NCI-H226 (cell line): ENCODE results near the gene ZIK1.

Experiments
- DNase-seq: peaks from one replicate; pipeline ENCODE4 v3.0.0-alpha.2; 2015

ZIK1 gene

DNA sequence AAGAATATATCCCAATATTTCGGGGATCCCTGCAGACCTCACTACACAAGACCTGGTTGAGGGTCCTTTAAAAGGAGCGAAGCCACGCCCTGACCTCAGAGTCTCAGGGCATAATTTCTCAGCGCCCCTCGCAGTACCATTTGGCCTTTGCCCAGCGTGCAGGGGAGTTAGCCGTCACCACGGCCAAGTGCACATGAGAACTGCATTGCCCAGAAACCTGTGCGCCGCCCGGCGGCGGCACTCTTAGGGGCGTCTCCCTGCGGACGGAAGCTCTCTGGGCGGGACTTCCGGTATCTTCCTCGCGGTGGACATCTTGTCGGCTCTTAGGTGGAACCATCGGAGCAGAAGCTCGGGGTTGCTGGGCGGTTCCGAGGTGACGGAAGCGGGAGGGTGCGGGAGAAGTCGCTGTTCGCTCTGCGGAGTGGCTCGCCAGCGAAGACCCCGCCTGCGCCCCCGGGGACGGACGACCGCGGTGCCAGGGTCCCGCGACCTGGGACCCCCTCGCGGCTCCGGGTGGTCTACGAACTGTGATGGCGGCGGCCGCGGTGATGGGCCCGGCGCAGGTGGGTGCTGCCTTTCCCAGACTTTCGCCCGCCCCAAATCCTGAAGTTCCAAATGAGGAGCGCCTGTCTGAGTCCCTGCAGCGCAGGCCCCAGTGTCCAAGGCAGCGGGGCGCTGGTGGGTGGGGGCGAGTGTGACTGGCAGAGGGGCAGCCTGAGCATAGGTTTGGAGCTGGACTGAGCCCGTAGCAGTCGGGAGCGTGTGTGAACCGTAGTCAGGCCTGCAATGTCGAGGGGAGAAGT is 30.2 kb downstream of the ZIK1 start, which contains the start of gene ZNF134:
TSS of gene ZNF134 (plus strand) at position 302 of the 803 bp plus-strand sequence. CDS start 5,227 bp downstream, outside the sequence.
- peak; percentile 92 for DNase-seq

DNA sequence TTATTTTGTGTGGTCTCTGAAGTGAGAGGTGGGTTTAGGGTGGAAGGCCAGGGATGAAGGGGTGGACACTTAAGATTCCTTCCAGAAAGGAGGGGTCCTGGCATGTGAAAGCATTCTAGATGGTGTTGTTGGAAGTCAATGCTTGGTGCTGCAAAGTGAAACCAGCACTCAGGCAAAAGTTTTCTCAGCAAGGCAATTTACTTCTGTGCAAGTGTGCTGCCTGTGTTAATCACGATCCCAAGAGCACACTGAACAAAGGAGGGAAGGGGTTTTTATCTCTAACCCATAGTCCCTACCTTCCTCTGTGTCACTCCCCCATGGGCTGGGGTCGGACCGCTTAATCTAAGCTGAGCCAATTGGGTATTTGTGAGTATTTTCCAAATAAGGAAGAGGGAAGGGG is 31.4 kb downstream of the ZIK1 start:
- DNase-seq, result no peak

DNA sequence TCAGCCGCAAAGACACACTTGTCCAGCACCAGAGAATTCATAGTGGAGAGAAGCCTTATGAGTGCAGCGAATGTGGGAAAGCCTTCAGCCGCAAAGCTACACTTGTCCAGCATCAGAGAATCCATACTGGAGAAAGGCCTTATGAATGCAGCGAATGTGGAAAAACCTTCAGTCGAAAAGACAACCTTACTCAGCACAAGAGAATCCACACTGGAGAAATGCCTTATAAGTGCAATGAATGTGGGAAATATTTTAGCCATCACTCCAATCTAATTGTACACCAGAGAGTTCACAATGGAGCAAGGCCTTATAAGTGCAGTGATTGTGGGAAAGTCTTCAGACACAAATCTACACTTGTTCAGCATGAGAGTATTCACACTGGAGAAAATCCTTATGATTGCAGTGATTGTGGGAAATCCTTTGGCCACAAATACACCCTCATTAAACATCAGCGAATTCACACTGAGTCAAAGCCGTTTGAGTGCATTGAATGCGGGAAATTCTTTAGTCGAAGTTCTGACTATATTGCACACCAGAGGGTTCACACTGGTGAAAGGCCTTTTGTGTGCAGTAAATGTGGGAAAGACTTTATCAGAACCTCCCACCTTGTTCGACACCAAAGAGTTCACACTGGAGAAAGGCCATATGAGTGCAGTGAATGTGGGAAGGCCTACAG is 36.9 kb downstream of the ZIK1 start:
- no peak for DNase-seq

DNA sequence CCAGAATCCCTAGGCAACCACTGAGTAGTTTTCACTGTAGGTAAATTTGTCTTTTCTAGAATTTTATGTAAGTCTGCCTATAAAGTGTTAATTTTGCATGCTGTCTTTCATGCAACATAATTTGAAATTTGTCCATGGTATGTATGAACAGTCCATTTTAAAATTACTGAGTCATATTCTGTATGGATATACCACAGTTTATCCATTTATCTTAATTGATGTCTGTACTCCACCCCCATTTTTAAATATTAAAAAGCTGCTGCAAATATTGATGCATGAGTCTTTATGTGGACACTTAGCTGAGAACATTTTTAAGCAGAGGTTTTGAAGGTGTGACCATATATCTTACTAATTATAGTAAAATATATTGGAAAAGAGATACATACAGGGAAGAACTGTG is 39.1 kb downstream of the ZIK1 start:
- DNase-seq, result no peak

DNA sequence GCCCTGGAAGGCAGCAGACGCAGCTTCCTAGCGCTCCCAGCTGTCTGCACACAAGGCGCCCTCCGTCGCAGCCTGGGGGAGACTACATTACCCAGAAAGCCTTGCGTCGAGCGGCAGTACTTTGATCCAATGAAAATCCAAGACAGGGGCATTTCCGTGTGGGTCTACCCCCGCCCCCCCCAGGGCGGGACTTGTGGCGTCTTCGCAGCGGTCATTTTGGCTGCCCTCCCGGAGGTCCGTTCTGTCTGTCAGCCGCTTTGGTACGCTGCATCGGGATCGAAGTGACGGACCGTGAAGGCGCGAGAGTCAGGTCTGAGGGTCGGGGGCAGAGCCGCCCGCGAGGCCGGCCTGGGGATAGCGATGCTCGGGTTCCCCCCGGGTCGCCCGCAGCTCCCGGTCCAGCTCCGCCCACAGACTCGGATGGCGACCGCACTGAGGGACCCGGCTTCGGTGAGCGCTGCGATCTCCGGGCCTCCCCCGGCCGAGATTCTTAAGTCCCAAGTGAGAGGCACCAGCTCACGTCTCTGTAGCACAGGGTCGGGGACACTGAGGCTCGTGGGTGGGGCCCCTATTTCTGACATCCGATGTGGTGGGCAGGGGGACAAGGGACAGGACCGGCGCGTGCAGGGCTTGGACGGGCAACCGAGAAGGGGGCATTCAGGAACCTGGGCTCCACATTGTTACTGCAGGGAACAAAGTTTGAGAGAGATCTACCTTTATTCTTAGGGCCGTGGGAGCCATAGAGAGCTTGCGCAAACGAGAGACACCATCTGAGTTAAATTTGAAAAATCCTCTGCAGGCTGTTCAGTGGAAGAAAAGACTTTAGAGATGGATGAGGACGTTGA is 49.3 kb downstream of the ZIK1 start, which contains the start of gene ZNF211:
TSS of gene ZNF211 (plus strand) at position 182 of the 845 bp plus-strand sequence. CDS start at position 361, 179 bp downstream.
- peak; percentile 96 for DNase-seq

DNA sequence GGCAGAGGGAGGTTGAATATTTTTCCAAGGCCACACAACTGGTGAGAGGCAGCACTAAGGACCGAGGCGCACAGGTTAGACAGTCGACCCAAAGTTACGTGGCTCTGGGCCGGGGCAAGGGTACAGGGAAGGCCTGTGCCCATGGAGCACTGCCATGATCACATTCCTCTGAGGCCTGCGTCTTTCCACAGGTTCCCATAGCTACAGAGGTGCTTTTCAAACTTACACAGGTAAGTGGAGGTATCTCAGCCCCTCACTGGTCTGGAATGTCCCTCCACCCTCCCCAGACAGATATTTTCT is 49.8 kb downstream of the ZIK1 start:
- no peak for DNase-seq

DNA sequence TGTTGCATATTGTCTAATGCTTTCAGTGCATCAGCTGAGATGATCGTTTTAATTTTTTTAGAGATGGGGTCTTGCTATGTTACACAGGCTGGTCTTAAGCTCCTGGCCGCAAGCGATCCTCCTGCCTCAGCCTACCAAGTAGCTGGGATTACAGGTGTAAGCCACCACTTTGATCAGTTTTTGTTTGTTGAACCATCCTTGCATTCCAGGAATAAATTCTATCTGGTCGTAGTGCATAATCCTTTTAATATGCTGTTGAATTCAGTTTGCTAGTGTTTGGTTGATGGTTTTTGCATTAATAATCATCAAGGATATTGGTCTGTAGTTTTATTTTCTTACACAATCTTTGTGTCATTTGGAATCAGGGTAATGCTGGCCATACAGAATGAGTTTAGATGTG is 53.4 kb downstream of the ZIK1 start:
- DNase-seq, result no peak

DNA sequence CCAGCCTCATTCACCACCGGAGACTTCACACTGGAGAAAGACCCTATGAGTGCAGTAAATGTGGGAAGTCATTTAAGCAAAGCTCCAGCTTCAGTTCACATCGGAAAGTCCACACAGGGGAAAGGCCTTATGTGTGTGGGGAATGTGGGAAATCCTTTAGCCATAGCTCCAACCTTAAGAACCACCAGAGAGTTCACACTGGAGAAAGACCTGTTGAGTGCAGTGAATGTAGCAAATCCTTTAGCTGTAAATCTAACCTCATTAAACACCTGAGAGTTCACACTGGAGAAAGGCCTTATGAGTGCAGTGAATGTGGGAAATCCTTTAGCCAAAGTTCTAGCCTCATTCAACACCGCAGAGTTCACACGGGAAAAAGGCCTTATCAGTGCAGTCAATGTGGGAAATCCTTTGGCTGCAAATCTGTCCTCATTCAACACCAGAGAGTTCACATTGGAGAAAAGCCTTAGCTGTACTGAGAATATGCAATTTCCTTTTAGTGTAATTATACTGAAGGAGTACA is 57.8 kb downstream of the ZIK1 start:
- DNase-seq, result no peak

DNA sequence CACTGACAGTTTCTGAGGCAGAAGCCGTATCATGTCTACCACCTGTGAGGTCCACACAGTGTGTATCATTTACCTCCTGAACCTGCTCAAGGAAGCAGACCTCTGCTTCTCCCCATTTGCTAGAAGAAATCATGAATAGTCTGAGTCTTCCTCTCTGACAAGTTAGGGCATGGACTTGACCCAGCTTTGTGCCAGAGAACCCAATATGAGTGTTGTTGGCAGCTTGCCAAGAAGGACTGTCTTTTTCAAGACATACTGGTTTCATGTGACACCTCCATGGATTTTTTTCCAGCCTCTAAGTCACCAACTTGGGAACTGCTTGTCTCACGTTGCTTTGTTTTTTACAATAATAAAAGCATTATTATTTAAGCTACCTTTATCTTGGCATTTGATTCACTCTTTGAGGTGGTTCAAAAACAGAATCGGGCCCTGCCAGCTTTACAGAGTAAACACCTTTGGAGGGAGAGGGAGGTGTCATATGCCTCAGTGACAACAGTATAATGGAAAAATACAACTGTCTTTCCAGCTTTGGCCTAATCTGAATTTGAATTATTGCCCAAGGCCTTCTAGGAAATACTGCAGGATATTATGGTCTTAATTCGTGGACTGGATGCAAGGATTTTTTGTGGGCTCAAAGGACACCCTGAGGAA is 58.6 kb downstream of the ZIK1 start:
- DNase-seq, result no peak
